GM15510 (cell line): Measurements from ENCODE around the gene PCGF2.
A peak's percentile ranks its signal among the peaks of the same experiment; 100 is the strongest.

ENCODE experiments used
- POLR2A ChIP-seq: IDR thresholded peaks from 3 replicates; pipeline ENCODE4 v1.6.1; 2011; ENCODE audit warnings: borderline replicate concordance; ENCODE audit not compliant: insufficient read length; ENCODE audit errors: extremely low read depth

PCGF2 gene

GRCh38 chr17:38703742-38704605 lies 44.2 kb downstream of the PCGF2 start:
- TF ChIP-seq POLR2A: peak; percentile 58

- peak; percentile 47 for TF ChIP-seq POLR2A
Observed at GRCh38 chr17:38702916-38703741, 45.0 kb downstream of the PCGF2 start.

GRCh38 chr17:38702166-38702915 lies 45.8 kb downstream of the PCGF2 start:
- peak; percentile 85 for TF ChIP-seq POLR2A

- TF ChIP-seq POLR2A: peak; percentile 23
Observed at GRCh38 chr17:38701504-38702165, 46.5 kb downstream of the PCGF2 start.

GRCh38 chr17:38698760-38699159 lies 49.4 kb downstream of the PCGF2 start:
- no peak for TF ChIP-seq POLR2A

GRCh38 chr17:38697061-38697820 lies 50.9 kb downstream of the PCGF2 start:
- TF ChIP-seq POLR2A: no peak

GRCh38 chr17:38693700-38694329 lies 54.3 kb downstream of the PCGF2 start:
- no peak for TF ChIP-seq POLR2A

- TF ChIP-seq POLR2A: no peak
Observed at GRCh38 chr17:38691154-38691553, 57.0 kb downstream of the PCGF2 start.

GRCh38 chr17:38690386-38690785 lies 57.8 kb downstream of the PCGF2 start:
- no peak for TF ChIP-seq POLR2A

GRCh38 chr17:38687286-38687685 lies 60.9 kb downstream of the PCGF2 start:
- no peak for TF ChIP-seq POLR2A

GRCh38 chr17:38685491-38685890 lies 62.6 kb downstream of the PCGF2 start:
- TF ChIP-seq POLR2A: no peak
